ENCODE results near the gene WWC2. TPM values are rescaled to one million over a fixed set of nuclear protein-coding genes. Genes with fewer than 3 reads are reported as not detected.

WWC2 gene
- total RNA-seq, 1 donor from 2014 or later = 0.47 TPM

GRCh38 chr4:183201331-183201730, 102.3 kb downstream of the WWC2 start:
- no peak overlapping the region for H3K4me3 Mint-ChIP-seq
- H3K9me3 Mint-ChIP-seq = no peaks in the 10 kb centered on the region
- no peaks in the 10 kb centered on the region for H3K27me3 Mint-ChIP-seq
- no peak for ATAC-seq (ENCODE audit: low read depth)
- intact Hi-C loops (cut with micrococcal nuclease) = no loop called here
- ChIA-PET CTCF (no interaction called here), POLR2A (no interaction called here)
- no peaks in the 10 kb centered on the region for H3K36me3 Mint-ChIP-seq (ENCODE audit: low read depth)
- no peak for DNase-seq
- no peak for TF ChIP-seq CTCF (IDR thresholded peaks at IDR 0.05)
- no peak overlapping the region for H3K27ac Mint-ChIP-seq
- no peaks in the 10 kb centered on the region for H3K4me1 Mint-ChIP-seq

- intact Hi-C loops (cut with micrococcal nuclease) = no loop called here
- no peak for TF ChIP-seq CTCF (IDR thresholded peaks at IDR 0.05)
- Mint-ChIP-seq H3K9me3 (no peaks in the 10 kb centered on the region), H3K27ac (no peak overlapping the region), H3K4me1 (no peaks in the 10 kb centered on the region), H3K4me3 (no peak overlapping the region), H3K27me3 (no peaks in the 10 kb centered on the region), H3K36me3 (ENCODE audit: low read depth) (no peaks in the 10 kb centered on the region)
- no peak for ATAC-seq (ENCODE audit: low read depth)
- no peak for DNase-seq
- POLR2A ChIA-PET = no interaction called here
- CTCF ChIA-PET = no interaction called here
Observed at GRCh38 chr4:183202523-183202922, 103.5 kb downstream of the WWC2 start.

- ATAC-seq (ENCODE audit: low read depth) (no peak), DNase-seq (no peak)
- POLR2A ChIA-PET = no interaction called here
- Mint-ChIP-seq H3K36me3 (ENCODE audit: low read depth) (no peaks in the 10 kb centered on the region), H3K4me1 (no peaks in the 10 kb centered on the region), H3K27ac (no peak overlapping the region), H3K9me3 (no peaks in the 10 kb centered on the region), H3K27me3 (peaks cover 4% of the 10 kb centered on the region), H3K4me3 (no peak overlapping the region)
- CTCF ChIA-PET = no interaction called here
- no peak for TF ChIP-seq CTCF (IDR thresholded peaks at IDR 0.05)
- intact Hi-C loops (cut with micrococcal nuclease) = no loop called here
Observed at GRCh38 chr4:183204793-183205192, 105.7 kb downstream of the WWC2 start.

GRCh38 chr4:183205193-183205592, 106.1 kb downstream of the WWC2 start:
- CTCF ChIA-PET = no interaction called here
- no peaks in the 10 kb centered on the region for H3K36me3 Mint-ChIP-seq (ENCODE audit: low read depth)
- H3K27me3 Mint-ChIP-seq = peaks cover 4% of the 10 kb centered on the region
- no peak overlapping the region for H3K27ac Mint-ChIP-seq
- no peak for TF ChIP-seq CTCF (IDR thresholded peaks at IDR 0.05)
- intact Hi-C loops (cut with micrococcal nuclease) = no loop called here
- H3K9me3 Mint-ChIP-seq = no peaks in the 10 kb centered on the region
- no peaks in the 10 kb centered on the region for H3K4me1 Mint-ChIP-seq
- H3K4me3 Mint-ChIP-seq = no peak overlapping the region
- POLR2A ChIA-PET = no interaction called here
- DNase-seq = no peak
- no peak for ATAC-seq (ENCODE audit: low read depth)

GRCh38 chr4:183205709-183206108, 106.7 kb downstream of the WWC2 start:
- ATAC-seq (ENCODE audit: low read depth) (no peak), DNase-seq (no peak)
- CTCF ChIA-PET = no interaction called here
- Mint-ChIP-seq H3K4me1 (no peaks in the 10 kb centered on the region), H3K36me3 (ENCODE audit: low read depth) (no peaks in the 10 kb centered on the region), H3K4me3 (no peak overlapping the region), H3K27me3 (peaks cover 4% of the 10 kb centered on the region), H3K27ac (no peak overlapping the region), H3K9me3 (no peaks in the 10 kb centered on the region)
- intact Hi-C loops (cut with micrococcal nuclease) = no loop called here
- no peak for TF ChIP-seq CTCF (IDR thresholded peaks at IDR 0.05)
- POLR2A ChIA-PET = no interaction called here
